HG03460 (cell line): ENCODE data around the gene WDR54.

Experiments
- ATAC-seq: cut with Tn5 transposase; IDR thresholded peaks from one replicate; pipeline ENCODE4 v1.9.1; 2021; ENCODE audit not compliant: unreplicated experiment

The WDR54 gene, protein sequence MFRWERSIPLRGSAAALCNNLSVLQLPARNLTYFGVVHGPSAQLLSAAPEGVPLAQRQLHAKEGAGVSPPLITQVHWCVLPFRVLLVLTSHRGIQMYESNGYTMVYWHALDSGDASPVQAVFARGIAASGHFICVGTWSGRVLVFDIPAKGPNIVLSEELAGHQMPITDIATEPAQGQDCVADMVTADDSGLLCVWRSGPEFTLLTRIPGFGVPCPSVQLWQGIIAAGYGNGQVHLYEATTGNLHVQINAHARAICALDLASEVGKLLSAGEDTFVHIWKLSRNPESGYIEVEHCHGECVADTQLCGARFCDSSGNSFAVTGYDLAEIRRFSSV

DNA sequence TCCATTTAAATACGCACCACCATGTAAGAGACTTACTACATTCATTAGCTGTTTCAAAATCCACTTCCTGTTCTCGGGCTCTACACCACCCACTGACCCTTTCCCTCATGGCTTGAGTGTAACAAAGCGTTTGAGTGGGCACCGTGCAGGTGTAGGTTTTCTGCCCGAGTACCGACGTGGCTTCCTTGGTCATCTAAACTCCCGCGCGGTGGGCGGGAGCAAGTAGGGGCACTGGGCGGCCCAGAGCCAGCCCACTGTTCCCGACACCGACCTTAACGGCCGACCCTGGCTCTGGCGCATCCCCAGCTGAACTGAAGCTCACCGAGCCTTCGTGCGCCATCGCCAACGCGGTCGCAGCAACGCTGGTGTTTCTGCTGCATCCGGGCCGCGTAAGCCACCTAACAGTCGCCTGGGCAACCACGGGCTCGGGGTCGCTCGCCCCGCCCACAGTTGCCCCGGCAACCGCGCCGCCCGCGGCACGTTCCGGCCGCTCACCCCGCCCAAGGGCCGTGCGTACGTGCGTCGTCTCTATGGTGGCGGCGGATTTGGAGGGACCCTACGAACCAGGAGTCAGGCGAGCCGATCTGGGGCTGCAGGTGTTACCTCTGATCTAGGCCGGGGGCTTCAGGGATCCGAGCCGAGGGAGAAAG is at the start of gene WDR54, which contains the start of gene C2orf81:
TSS of gene WDR54 (plus strand) at position 510 of the 650 bp plus-strand sequence. CDS start 424 bp downstream, outside the sequence.
TSS of gene C2orf81 (minus strand) at position 399 of the 650 bp plus-strand sequence. CDS start at position 340, 59 bp downstream.
- ATAC-seq = peak; percentile 88

DNA sequence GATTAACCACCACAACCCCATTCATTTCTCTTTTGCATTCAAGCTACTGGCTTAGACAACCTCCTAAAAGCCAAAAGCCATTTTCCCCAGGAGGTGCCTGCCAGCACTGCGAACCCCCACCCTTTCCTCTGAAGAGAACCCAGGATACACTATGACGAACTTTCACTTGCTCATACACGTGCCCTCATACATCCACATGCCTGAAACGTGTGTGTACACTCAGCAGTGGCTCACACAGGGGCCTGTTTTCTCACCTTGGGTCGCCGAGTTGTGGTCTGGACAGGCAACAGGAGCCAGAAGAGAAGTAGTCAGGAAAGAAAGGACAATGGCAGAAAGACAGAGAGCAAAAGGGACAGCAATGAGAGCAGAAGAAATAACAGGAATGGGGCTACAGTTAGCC is 48.9 kb upstream of the WDR54 start:
- ATAC-seq = no peak

DNA sequence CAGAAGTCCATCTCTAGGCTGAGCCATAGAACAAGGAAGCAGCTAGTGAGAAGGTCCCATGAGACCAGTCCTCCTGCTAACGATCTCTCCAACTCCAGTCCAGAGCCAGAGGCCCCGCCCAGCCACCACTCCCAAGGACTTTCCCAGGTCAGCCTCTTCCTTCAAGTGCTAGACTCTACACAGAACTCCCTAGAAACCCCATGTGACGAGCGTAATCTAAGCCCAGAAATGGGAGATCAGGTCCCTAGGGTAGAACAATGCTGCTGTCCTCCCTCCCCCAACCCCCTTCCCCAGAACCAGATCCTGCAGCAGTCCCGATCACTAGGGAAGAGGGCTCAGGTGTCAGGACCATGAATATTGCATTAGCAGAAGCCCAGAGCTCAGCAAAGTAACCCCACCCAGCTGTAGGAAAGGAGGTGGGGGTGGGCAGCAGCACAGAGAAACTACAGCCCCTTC is 48.3 kb upstream of the WDR54 start:
- ATAC-seq = no peak

- no peak for ATAC-seq
Observed at GRCh38 chr2:74373985-74374384, 47.5 kb upstream of the WDR54 start.

GRCh38 chr2:74374509-74375205 is 46.9 kb upstream of the WDR54 start:
- no peak for ATAC-seq

GRCh38 chr2:74375838-74376237 is 45.7 kb upstream of the WDR54 start:
- no peak for ATAC-seq

DNA sequence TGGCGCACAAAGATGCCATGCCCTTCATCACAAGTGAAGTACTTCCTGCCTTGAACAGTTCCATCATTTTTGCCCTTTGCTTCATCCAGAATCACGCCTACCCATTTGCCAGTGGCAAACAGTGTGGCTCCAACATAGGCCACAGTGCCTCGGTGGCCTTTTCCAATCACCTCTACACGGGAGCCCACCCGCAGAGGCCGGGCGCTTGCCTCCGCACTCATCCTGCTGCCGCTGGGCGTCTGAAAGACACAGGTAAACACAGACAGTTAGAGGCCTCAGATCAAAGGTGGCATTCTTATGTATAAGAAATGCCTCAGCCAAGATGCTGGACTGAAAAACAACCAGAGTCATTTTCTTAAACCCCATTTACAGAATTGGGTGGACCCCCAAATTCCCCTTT is 43.5 kb upstream of the WDR54 start:
- no peak for ATAC-seq

DNA sequence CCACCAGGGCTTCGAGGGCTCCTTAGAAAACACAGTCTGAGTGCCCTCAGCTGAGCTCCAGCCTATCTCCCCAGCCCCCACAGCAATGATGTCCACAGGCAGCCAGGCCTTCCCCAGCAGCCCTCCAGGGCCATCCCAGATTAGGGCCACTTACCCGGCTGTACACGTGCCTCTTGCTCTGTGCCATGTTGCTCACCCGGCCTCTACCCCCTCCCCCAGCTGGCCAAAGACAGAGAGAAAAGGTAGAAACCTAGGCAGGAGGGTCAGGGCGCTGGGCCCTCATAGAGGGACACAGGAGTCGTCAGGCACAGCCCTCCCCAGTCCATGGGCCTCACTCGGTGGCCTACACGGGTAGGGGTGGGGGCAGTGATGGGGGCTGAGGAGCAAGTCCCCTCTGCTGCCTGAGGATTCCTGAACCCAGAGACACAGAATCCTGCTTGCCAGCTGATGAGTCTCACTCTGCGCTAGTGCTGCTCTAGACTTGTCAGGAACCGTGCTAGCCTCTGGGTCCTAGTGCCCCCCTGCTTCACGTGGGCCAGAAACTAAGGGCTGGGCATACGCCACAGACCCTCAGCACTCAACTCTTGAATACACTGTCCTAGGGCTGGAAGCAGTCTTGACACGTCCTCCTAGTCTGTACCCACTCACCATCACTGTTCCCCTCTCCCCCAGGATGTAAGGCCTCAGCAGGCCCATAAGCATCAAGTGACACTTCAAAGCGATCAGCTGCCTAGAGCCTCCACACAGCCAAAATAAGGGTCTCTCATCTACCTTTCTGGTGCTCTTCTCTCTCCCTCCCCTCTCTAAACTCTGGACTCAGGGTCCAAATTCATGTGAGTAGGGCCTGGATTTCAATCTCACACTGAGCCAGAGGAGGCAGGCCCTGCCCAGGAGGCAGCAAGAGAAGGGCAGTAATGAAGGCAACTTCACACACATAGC is 41.4 kb upstream of the WDR54 start, which contains the start of gene DCTN1:
TSS of gene DCTN1 (minus strand) at position 461 of the 939 bp plus-strand sequence. CDS start at position 187, 274 bp downstream.
- no peak for ATAC-seq

- ATAC-seq = no peak
Observed at GRCh38 chr2:74381751-74382150, 39.8 kb upstream of the WDR54 start.

GRCh38 chr2:74383254-74383653 is 38.3 kb upstream of the WDR54 start:
- no peak for ATAC-seq

- ATAC-seq = no peak
Observed at GRCh38 chr2:74384051-74384450, 37.5 kb upstream of the WDR54 start.

DNA sequence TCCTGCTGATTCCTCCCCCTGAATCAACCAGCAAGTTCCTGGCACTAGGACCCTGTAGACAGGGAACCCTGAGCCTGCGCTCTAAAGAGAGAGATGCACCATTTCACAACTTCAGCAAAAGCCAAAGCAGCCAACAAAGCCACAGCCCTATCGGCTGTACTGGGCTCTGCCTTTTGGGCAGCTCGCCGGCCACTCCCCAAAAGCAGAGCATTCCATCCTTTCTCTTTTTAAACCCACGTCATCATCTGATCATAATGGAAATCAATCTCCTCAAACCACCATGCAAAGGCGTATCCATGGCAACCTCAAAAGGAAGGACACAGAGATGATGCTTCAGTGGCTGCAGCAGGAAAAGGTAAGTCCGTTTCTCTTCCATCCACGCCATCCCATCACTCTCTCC is 36.1 kb upstream of the WDR54 start:
- no peak for ATAC-seq

GRCh38 chr2:74387346-74387745 is 34.2 kb upstream of the WDR54 start:
- no peak for ATAC-seq

DNA sequence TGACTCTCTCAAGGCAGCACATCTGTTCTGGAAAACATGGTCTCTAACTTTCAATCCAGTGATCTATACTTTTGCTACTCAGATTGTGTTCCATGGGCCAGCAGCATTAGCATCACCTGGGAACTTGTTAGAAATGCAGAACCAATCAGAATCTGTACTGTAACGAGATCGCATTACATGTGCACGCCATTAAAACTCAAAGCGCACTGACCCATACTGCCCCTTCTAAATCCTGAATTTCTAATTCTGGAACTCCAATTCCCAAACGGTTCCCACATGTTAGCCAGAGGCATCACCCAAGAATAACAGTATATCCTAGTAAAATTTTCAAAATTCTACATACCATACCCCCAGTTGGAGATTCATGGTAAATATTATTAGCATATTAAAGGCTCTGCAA is 30.9 kb upstream of the WDR54 start:
- ATAC-seq = no peak

- peak; percentile 4 for ATAC-seq
Observed at GRCh38 chr2:74391209-74391579, 30.3 kb upstream of the WDR54 start.

GRCh38 chr2:74391580-74392448 is 29.7 kb upstream of the WDR54 start:
- peak; percentile 57 for ATAC-seq

GRCh38 chr2:74392449-74392743 is 29.1 kb upstream of the WDR54 start:
- ATAC-seq = no peak

DNA sequence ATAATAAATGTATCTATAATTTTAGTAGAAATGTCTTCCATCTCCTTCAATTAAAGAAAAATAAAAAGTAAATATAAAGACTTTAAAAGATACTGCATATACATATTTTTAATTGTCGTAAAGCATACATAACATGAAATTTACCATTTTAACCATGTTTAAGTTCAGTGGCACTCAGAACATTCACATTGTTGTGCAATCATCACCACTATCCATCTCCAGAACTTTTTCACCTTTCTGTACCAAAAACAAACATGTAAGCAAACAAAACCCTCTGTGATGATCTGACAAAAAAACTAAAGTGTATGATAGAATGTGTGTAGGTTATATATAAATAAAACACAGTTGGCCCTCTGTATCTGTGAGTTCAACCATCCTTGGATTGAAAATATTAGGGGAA is 28.0 kb upstream of the WDR54 start:
- no peak for ATAC-seq

DNA sequence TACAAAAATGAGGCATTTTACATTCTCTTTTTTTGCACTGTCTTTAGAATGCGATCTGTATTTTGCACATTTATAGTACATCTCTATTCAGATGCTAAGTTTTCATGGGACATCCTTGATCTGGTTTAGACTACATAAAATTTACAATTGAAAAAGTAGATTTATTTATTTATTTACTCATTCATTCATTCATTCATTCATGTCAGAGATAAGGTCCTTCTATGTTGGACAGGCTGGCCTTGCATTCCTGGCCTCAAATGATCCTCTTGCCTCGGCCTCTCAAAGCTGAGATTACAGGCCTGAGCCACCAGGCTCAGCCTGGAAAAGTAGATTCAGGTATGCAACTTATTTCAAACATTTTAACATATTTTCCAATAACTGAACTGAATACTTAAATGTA is 25.4 kb upstream of the WDR54 start:
- ATAC-seq = no peak

- no peak for ATAC-seq
Observed at GRCh38 chr2:74399785-74400184, 21.7 kb upstream of the WDR54 start.
